ENCODE results near the gene PHTF1. TPM values are rescaled to one million over a fixed set of nuclear protein-coding genes. Genes with fewer than 3 reads are reported as not detected.
A peak's percentile ranks its signal among the peaks of the same experiment; 100 is the strongest.

The PHTF1 gene
- total RNA-seq, 6 experiments from 2014 or later: 23.3 to 27.9 (median 24.8) TPM

GRCh38 chr1:113783254-113784103 is 24.2 kb upstream of the PHTF1 start:
- H3K27ac Mint-ChIP-seq: peak overlapping the region; percentile 7; the same call in 1 of the 2 replicates

GRCh38 chr1:113782406-113782805 is 23.1 kb upstream of the PHTF1 start:
- H3K36me3 Mint-ChIP-seq (ENCODE audit: low read depth): no peaks in the 10 kb centered on the region
- no peak overlapping the region for H3K27ac Mint-ChIP-seq
- no peak for TF ChIP-seq CTCF (IDR thresholded peaks at IDR 0.05)
- peaks cover 12% of the 10 kb centered on the region for H3K4me1 Mint-ChIP-seq (ENCODE audit: low read depth)
- no peaks in the 10 kb centered on the region; the same call in 1 of the 2 replicates for H3K27me3 Mint-ChIP-seq (ENCODE audit: insufficient read depth)
- H3K9me3 Mint-ChIP-seq: no peaks in the 10 kb centered on the region
- no peak overlapping the region for H3K4me3 Mint-ChIP-seq
- DNase-seq: no peak

More at GRCh38 chr1:113783254-113784103, 24.2 kb upstream of the PHTF1 start:
- no peaks in the 10 kb centered on the region; the same call in 1 of the 2 replicates for H3K27me3 Mint-ChIP-seq (ENCODE audit: insufficient read depth)
- H3K36me3 Mint-ChIP-seq (ENCODE audit: low read depth): no peaks in the 10 kb centered on the region
- no peak for DNase-seq
- H3K4me3 Mint-ChIP-seq: no peak overlapping the region
- H3K9me3 Mint-ChIP-seq: no peaks in the 10 kb centered on the region
- TF ChIP-seq CTCF (IDR thresholded peaks at IDR 0.05): no peak
- H3K4me1 Mint-ChIP-seq (ENCODE audit: low read depth): peaks cover 18% of the 10 kb centered on the region

DNA sequence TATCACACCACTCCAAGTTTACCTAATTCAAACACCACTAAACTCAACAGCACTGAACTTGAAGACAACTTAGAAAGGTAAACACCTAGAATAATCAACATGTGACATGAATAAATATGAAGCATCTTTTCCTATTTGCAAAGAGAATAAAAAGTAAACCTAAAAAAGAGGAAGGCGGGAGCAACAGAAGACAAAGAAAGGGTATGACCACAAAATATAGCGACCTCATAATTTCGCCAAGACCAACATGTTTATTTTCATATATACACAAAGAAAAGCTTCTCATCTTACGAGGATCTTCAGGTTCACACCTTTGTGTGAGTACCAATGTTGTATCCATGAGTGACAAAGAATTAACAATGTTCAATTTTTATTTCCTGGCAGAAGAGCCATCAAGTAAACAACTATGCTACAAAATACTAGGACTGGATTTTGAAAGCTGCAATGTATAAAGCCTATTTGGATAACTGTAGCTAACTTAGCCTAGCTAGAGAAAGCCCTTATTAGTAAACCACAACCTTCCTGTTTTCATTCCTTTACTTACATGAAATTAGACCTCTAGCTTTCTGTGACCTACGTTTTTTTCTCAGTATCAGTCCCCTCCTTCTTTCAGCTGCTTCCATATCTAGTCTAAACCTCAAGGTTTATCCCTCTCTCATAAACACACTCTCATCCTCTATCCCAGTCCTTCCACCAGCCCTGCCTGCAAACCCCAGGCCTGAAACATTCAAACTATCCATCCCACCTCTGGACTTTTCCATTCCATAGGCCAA is 21.3 kb upstream of the PHTF1 start:
- Mint-ChIP-seq H3K27me3 (ENCODE audit: insufficient read depth) (no peaks in the 10 kb centered on the region; the same call in 1 of the 2 replicates), H3K4me1 (ENCODE audit: low read depth) (peaks cover 3% of the 10 kb centered on the region), H3K27ac (no peak overlapping the region), H3K9me3 (no peaks in the 10 kb centered on the region), H3K4me3 (no peak overlapping the region), H3K36me3 (ENCODE audit: low read depth) (peaks cover 13% of the 10 kb centered on the region)
- no peak for TF ChIP-seq CTCF (IDR thresholded peaks at IDR 0.05)
- no peak for DNase-seq

DNA sequence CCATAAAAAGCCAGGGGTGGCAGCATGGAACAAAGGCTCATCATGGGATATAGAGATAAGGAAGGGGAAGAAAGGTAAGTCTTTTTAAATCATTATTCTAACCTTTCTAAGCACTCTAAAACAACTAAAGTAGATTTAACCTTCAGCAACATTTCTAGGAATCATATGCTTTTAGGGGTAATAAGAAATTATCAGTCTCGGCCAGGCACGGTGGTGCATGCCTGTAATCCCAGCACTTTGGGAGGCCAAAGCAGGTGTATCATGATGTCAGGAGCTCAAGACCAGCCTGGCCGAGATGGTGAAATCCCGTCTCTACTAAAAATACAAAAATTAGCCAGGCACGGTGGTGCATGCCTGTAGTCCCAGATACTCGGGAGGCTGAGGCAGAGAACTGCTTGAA is 20.3 kb upstream of the PHTF1 start:
- Mint-ChIP-seq H3K4me3 (no peak overlapping the region), H3K27ac (no peak overlapping the region), H3K4me1 (ENCODE audit: low read depth) (no peaks in the 10 kb centered on the region), H3K9me3 (no peaks in the 10 kb centered on the region), H3K36me3 (ENCODE audit: low read depth) (peaks cover 13% of the 10 kb centered on the region), H3K27me3 (ENCODE audit: insufficient read depth) (no peaks in the 10 kb centered on the region)
- DNase-seq: no peak
- no peak for TF ChIP-seq CTCF (IDR thresholded peaks at IDR 0.05)

DNA sequence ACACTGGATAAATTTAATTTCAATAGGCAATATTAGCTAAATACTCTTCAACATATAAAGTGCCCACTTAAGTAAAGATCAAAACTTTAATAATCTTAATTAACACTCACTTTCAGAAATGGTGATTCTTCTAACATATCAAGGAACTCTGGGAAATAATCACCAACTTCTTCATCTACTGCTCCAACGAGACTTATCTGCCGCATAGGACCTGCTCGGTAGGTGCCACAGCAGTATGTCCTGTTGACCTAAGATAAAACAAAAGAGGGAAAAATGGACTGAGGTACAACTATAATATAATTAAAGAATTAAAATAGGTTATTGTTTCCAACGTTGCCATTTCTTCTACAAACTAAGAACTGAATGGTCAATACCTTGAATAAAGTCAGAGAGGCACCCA is 18.3 kb upstream of the PHTF1 start:
- Mint-ChIP-seq H3K27ac (no peak overlapping the region), H3K27me3 (ENCODE audit: insufficient read depth) (no peaks in the 10 kb centered on the region), H3K4me3 (no peak overlapping the region), H3K4me1 (ENCODE audit: low read depth) (no peaks in the 10 kb centered on the region), H3K36me3 (ENCODE audit: low read depth) (peaks cover 13% of the 10 kb centered on the region), H3K9me3 (no peaks in the 10 kb centered on the region)
- no peak for TF ChIP-seq CTCF (IDR thresholded peaks at IDR 0.05)
- no peak for DNase-seq

Data from HFFc6 (cell line).